Fibroblast of peridontal ligament (primary cell): Measurements from ENCODE around the gene IFNA5.

Experiments used
- DNase-seq: peaks from one replicate; pipeline ENCODE4 v3.0.0-alpha.2; 2010; ENCODE audit errors: extremely low read depth

IFNA5 gene

GRCh38 chr9:21305213-21305612, at the start of gene IFNA5:
Gene IFNA5, minus strand, starts transcription at chr9:21305313. Its CDS starts 57 bp downstream, at chr9:21305256.
- no peak for DNase-seq

- no peak for DNase-seq
Observed at GRCh38 chr9:21350787-21351186, 45.7 kb upstream of the IFNA5 start, which contains the start of gene IFNA6. Gene IFNA6, minus strand, starts transcription at chr9:21350887. Its CDS starts 0 bp downstream, at chr9:21350887.

GRCh38 chr9:21348430-21348970, 43.4 kb upstream of the IFNA5 start:
- DNase-seq = no peak

DNA sequence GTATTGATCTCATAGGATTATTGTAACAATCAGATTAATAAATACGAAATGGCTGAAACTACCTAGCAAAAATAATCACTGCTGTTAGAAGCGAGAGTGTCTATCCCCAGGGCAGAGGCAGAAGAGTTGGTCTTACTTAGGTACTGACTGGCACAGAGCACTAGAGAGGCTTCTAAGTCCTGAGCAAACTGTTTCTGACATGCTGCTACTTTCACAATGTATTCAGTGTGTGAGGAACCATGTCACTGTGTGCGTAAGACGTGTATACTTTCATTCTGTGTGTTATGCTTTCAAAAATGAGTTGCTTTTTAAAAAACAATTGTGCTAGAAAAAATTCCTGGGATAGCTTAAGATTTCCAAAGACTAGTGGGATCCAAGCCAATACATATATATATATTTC, 35.6 kb upstream of the IFNA5 start:
- no peak for DNase-seq

GRCh38 chr9:21336457-21336856, 31.3 kb upstream of the IFNA5 start:
- DNase-seq = no peak

GRCh38 chr9:21334701-21335632, 29.9 kb upstream of the IFNA5 start, which contains the start of gene KLHL9:
Gene KLHL9, minus strand, starts transcription at chr9:21335404. Its CDS starts 545 bp downstream, at chr9:21334859.
- peak; percentile 92 for DNase-seq

- no peak for DNase-seq
Observed at GRCh38 chr9:21333226-21333625, 28.1 kb upstream of the IFNA5 start.

- peak; percentile 8 for DNase-seq
Observed at GRCh38 chr9:21331676-21332402, 26.7 kb upstream of the IFNA5 start.

- peak; percentile 60 for DNase-seq
Observed at GRCh38 chr9:21326526-21327139, 21.5 kb upstream of the IFNA5 start.

GRCh38 chr9:21324047-21324446, 18.9 kb upstream of the IFNA5 start:
- DNase-seq = no peak

- DNase-seq = no peak
Observed at GRCh38 chr9:21322911-21323461, 17.9 kb upstream of the IFNA5 start.

GRCh38 chr9:21320465-21320864, 15.4 kb upstream of the IFNA5 start:
- DNase-seq = no peak

GRCh38 chr9:21317956-21318923, 13.1 kb upstream of the IFNA5 start:
- peak; percentile 63 for DNase-seq

DNA sequence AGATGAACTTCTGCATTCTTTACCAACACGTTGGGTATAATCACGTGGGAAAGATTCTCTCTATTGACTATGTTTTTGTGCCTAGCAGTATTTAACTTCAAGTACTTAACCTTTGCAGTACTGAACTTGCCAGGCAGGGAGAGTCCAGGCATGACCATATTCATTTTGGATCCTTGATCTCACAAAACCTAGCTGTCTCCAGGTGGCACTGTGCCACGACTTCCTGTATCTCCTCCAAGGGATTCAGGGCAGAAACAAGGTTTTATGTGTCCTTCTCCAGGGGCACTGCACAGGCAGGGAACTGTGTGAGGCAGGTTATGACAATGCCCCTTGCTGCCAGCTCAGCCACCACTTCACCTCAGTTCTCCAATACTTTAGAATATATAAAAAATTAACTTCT, 11.7 kb upstream of the IFNA5 start:
- DNase-seq = no peak

DNA sequence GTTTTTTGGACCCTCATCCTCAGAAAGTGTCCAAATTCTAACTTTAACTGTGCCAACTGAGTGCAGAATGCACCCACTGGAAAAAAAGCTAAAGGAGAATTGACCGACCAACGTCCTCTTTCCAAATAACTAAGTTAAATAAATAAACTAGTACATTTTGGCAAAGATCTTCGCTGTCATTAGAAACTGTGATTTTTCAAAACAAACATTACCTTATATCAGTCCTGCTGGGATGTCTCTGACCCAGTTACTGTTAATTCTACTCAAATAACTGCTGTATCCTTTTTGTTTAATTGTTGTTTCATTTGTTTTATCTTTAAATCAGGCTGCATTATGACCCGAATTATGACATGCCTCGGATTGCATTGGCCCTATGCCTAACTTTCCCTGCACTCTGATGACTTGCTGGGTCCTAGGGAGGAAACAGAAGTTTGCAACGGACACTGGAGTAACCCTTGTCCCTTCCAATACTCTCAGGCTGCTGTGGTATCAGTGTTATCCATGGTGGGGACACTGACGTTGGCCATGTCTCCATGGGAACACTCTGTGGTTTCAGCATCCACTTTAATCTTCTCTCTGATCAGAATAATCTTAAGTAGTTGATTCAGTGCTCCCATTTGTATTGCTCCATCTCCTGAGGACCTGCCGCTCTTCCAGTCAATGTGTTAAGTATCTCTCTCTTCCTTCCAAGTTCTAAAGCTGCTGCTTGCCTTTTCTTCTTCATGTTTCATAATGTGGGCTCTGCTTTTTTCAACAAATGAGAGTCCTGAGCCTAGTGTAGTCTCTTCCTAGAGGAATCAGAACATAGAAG, 11.1 kb upstream of the IFNA5 start:
- DNase-seq = peak; percentile 18

DNA sequence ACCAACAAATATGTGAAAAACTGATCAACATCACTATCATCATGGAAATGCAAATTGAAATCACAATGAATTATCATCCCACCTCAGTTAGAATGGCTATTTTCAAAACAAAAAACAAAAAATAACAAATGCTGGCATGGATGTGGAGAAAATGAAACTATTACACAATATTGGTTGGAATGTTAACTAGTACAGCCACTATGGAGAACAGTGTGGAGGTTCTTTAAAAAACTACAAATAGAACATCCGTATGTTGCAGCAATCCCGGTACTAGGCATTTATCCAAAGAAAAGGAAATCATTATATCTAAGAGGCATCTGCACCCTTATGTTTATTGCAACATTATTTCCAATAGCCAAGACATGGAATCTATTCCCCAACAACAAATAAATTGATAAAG, 9.0 kb upstream of the IFNA5 start:
- no peak for DNase-seq

- no peak for DNase-seq
Observed at GRCh38 chr9:21311889-21312288, 6.8 kb upstream of the IFNA5 start.

DNA sequence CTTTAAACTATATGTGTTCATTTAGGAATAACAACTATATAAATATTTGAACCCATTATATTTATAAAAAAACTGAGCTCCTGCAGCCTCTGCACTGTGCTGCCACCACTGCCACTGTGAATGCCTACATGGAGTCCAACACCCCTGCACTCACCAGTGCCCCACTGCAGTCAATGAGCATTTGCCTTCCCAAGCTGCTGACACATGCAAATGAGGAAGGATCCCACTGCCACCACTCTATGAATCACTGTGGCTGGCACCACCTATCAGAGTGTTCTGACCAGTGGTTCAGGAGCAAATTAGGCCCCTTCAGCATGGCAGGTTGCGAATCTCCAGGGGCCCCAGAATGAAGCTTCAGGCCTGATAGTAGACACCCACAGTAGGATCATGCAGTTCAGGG, 9.1 kb downstream of the IFNA5 start:
- no peak for DNase-seq

DNA sequence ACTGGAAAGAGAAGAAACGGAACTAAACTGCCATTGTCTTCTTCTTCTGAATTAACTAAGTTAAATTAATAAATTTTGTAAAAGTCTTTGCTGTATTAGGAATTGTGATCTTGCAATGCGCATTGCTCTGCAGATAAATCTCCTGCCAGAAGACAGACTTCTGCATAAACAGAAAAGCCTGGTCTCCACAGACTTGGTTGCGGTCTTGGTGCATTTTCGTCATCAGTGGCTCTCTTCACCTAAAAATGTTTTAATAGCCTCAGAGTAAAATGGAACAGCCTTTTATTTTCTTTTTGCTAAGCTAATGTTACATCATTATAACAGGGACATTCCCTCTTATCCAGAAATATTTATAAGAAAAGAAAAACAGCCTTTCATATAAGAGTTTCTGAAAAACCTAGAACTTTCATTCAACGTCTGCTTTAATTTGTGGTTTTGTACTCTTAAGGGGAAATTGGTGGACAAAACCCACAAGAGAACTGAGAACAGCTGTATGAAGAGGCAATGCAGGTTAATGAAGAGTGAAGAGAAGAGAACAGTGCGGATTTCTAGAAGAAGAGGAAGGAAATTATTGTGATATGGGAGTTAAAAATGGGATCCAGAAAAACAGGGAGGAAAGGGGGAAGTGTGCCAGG, 10.1 kb downstream of the IFNA5 start:
- DNase-seq = no peak
